Measurements from ENCODE around the gene TP53I11.

- TF ChIP-seq CTCF (conservative IDR thresholded peaks at IDR 0.05 in 1 of 2, IDR thresholded peaks at IDR 0.05 in 1 of 2; ENCODE audit: extremely low read depth in 1 of 2, insufficient read depth in 1 of 2, low read depth in 1 of 2, low read length in 2 of 2) (no peak), EZH2 (IDR thresholded peaks at IDR 0.05; ENCODE audit: borderline replicate concordance, low read length) (no peak)
Measured at GRCh38 chr11:44887636-44888035, 63.0 kb downstream of the TP53I11 start.

Data from mammary epithelial cell (primary cell).